SH-SY5Y (cell line): Measurements from ENCODE around the gene PRDM5.

Source experiments
- GATA2 ChIP-seq: IDR thresholded peaks from 2 replicates; pipeline ENCODE4 v1.6.1; 2011; ENCODE audit warnings: mild to moderate bottlenecking, low read depth, low read length
- GATA3 ChIP-seq: IDR thresholded peaks from 2 replicates; pipeline ENCODE4 v1.6.1; 2011; ENCODE audit warnings: low read depth, mild to moderate bottlenecking, low read length, moderate library complexity

- no peak for TF ChIP-seq GATA2
- TF ChIP-seq GATA3: no peak
Observed at GRCh38 chr4:120838784-120839183, 83.7 kb downstream of the PRDM5 start.
